Hepatocyte (in vitro differentiated cells): ENCODE results near the gene RMDN2.

Source experiments
- CTCF ChIP-seq: fragments of 200-600 bp; sonication (generic); IDR thresholded peaks from 2 replicates; pipeline ENCODE4 v1.5.1; 2016; ENCODE audit warnings: antibody characterized with exemption, mild to moderate bottlenecking; ENCODE audit not compliant: poor library complexity
- EZH2 ChIP-seq: fragments of 200-600 bp; sonication (generic); IDR thresholded peaks from 2 replicates; pipeline ENCODE4 v1.6.1; 2016; ENCODE audit warnings: antibody characterized with exemption, mild to moderate bottlenecking, borderline replicate concordance

GRCh38 chr2:37920570-37920969 is 4.5 kb upstream of the RMDN2 start:
- TF ChIP-seq CTCF (no peak), EZH2 (no peak)
